ENCODE results near the gene BTBD16.

DNA sequence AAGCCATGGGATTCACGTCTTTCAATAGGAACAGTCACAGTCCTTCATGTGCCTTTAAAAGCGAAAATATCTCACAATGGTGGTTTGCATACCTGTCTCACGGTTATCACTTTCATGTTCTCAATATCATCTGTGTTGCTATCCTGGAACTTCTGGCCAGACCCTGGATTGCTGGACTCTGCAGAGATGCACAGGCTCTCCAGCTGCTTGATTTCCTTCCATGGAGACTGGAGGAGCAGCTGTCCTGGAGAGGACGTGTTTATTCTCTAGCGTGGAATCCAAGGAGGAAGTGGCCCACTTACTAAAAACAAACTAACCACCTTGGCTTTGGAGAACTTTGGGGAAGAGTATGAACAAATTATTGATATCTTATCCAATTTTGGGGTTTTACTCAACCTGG is 16.5 kb downstream of the BTBD16 start:
- TF ChIP-seq, protein P1, sequence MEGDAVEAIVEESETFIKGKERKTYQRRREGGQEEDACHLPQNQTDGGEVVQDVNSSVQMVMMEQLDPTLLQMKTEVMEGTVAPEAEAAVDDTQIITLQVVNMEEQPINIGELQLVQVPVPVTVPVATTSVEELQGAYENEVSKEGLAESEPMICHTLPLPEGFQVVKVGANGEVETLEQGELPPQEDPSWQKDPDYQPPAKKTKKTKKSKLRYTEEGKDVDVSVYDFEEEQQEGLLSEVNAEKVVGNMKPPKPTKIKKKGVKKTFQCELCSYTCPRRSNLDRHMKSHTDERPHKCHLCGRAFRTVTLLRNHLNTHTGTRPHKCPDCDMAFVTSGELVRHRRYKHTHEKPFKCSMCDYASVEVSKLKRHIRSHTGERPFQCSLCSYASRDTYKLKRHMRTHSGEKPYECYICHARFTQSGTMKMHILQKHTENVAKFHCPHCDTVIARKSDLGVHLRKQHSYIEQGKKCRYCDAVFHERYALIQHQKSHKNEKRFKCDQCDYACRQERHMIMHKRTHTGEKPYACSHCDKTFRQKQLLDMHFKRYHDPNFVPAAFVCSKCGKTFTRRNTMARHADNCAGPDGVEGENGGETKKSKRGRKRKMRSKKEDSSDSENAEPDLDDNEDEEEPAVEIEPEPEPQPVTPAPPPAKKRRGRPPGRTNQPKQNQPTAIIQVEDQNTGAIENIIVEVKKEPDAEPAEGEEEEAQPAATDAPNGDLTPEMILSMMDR (conservative IDR thresholded peaks at IDR 0.05; ENCODE audit: low read length): no peak
- no peak for TF ChIP-seq EZH2phosphoT487 (IDR thresholded peaks at IDR 0.05; ENCODE audit: borderline replicate concordance, low read depth, low read length)
